A549 (cell line): ENCODE results near the gene PELI1.

Experiments
- BCL3 ChIP-seq: fragments of >200 bp; sonication (Bioruptor Twin); formaldehyde crosslinking; IDR thresholded peaks from 3 replicates; pipeline ENCODE4 v1.6.1; 2016
- CTCF ChIP-seq: fragments of >200 bp; sonication (Bioruptor Twin); formaldehyde crosslinking; IDR thresholded peaks from 3 replicates; pipeline ENCODE4 v1.5.1; 2016
- ELK1 ChIP-seq: fragments of 150-350 bp; IDR thresholded peaks from 2 replicates; pipeline ENCODE4 v1.6.1; 2014; ENCODE audit warnings: low read depth, mild to moderate bottlenecking, low read length
- HES2 ChIP-seq: fragments of >200 bp; sonication (Bioruptor Twin); formaldehyde crosslinking; IDR thresholded peaks from 2 replicates; pipeline ENCODE4 v1.6.1; 2016
- PHF8 ChIP-seq: fragments of 200-600 bp; sonication (generic); IDR thresholded peaks from 2 replicates; pipeline ENCODE4 v1.6.1; 2016; ENCODE audit warnings: low read depth, mild to moderate bottlenecking, antibody characterized with exemption, moderate library complexity, borderline replicate concordance
- RAD21 ChIP-seq, 2 experiments: fragments of >200 bp in 1 of 2; sonication (Bioruptor Twin) in 1 of 2; formaldehyde crosslinking in 1 of 2; IDR thresholded peaks in 1 of 2; conservative IDR thresholded peaks in 1 of 2; 2 replicates in 1 of 2; 3 replicates in 1 of 2; pipeline ENCODE4 v1.6.1; 2012 to 2018; ENCODE audit warnings: inconsistent platforms in 1 of 2
- RCOR1 ChIP-seq: fragments of 150-350 bp; IDR thresholded peaks from 2 replicates; pipeline ENCODE4 v1.6.1; 2014; ENCODE audit warnings: antibody characterized with exemption, low read length, low read depth
- REST ChIP-seq: fragments of 200-600 bp; sonication (generic); IDR thresholded peaks from 2 replicates; pipeline ENCODE4 v1.6.1; 2016; ENCODE audit warnings: antibody characterized with exemption, mild to moderate bottlenecking, moderate library complexity
- USF2 ChIP-seq: fragments of 450-650 bp; IDR thresholded peaks from 2 replicates; pipeline ENCODE4 v1.6.1; 2014; ENCODE audit warnings: antibody characterized with exemption
- ZC3H11A ChIP-seq: fragments of 450-650 bp; IDR thresholded peaks from 2 replicates; pipeline ENCODE4 v1.6.1; 2014; ENCODE audit warnings: antibody characterized with exemption, mild to moderate bottlenecking

- no peak for TF ChIP-seq CTCF
- TF ChIP-seq USF2: no peak
- no peak for TF ChIP-seq BCL3
- no peak for TF ChIP-seq PHF8
- no peak for TF ChIP-seq HES2
- TF ChIP-seq REST: no peak
- no peak for TF ChIP-seq RCOR1
- TF ChIP-seq ZC3H11A: no peak
- TF ChIP-seq ELK1: no peak
- no peak for TF ChIP-seq RAD21 (conservative IDR thresholded peaks at IDR 0.05 in 1 of 2, IDR thresholded peaks at IDR 0.05 in 1 of 2)
These were observed 85.0 kb downstream of the PELI1 start for GRCh38 chr2:64059270-64059669.
